ENCODE measurements around the gene TRAK2.

DNA sequence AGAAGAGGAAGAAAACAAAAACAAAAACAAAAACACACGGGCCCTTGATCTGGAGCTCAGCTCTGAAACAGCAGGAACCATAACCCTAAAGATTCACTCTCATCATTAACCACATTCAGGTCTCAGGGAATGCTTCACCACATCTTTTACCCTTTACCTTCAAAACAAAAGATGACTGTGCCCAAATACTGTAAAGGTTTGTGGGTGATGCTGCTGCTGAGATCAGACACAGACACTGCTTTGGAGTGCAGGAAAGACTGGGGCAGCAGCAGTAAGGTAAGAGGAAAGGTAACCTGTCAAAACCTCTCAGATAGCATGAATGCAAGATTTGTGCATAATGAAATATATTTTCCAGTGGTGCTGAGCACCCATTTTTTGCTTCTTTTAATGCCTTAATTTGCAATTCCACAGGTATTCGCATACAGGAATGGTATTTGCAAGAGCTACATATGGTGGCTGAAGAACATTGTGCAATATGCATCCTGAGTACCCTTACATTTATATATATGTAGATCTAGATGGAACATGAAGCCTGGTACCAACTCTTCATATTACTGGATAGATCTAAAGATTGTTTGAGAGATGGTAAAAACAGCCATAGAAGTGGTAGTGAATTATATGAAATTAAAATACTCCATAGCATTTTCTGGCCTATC is 90.1 kb downstream of the TRAK2 start:
- TF ChIP-seq, protein P1, sequence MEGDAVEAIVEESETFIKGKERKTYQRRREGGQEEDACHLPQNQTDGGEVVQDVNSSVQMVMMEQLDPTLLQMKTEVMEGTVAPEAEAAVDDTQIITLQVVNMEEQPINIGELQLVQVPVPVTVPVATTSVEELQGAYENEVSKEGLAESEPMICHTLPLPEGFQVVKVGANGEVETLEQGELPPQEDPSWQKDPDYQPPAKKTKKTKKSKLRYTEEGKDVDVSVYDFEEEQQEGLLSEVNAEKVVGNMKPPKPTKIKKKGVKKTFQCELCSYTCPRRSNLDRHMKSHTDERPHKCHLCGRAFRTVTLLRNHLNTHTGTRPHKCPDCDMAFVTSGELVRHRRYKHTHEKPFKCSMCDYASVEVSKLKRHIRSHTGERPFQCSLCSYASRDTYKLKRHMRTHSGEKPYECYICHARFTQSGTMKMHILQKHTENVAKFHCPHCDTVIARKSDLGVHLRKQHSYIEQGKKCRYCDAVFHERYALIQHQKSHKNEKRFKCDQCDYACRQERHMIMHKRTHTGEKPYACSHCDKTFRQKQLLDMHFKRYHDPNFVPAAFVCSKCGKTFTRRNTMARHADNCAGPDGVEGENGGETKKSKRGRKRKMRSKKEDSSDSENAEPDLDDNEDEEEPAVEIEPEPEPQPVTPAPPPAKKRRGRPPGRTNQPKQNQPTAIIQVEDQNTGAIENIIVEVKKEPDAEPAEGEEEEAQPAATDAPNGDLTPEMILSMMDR (IDR thresholded peaks at IDR 0.05): no peak
- TF ChIP-seq POLR2A (IDR thresholded peaks at IDR 0.05) (no peak), POLR2AphosphoS5 (IDR thresholded peaks at IDR 0.05) (no peak)
